D721Med (cell line): Measurements from ENCODE around the gene CAB39.

Source experiments
- DNase-seq: peaks from one replicate; pipeline ENCODE4 v3.0.0; 2011; ENCODE audit warnings: low spot score; ENCODE audit not compliant: insufficient read length
- FAIRE-seq: peaks from 2 replicates; lab custom pipeline; 2011; peaks lifted over from hg19 to GRCh38; lab: Jason Lieb, UNC
- CTCF ChIP-seq: IDR thresholded peaks from 2 replicates; pipeline ENCODE4 v1.5.1; 2012; ENCODE audit warnings: mild to moderate bottlenecking, control low read depth; ENCODE audit not compliant: insufficient read depth; ENCODE audit errors: missing control alignments

Gene CAB39

DNA sequence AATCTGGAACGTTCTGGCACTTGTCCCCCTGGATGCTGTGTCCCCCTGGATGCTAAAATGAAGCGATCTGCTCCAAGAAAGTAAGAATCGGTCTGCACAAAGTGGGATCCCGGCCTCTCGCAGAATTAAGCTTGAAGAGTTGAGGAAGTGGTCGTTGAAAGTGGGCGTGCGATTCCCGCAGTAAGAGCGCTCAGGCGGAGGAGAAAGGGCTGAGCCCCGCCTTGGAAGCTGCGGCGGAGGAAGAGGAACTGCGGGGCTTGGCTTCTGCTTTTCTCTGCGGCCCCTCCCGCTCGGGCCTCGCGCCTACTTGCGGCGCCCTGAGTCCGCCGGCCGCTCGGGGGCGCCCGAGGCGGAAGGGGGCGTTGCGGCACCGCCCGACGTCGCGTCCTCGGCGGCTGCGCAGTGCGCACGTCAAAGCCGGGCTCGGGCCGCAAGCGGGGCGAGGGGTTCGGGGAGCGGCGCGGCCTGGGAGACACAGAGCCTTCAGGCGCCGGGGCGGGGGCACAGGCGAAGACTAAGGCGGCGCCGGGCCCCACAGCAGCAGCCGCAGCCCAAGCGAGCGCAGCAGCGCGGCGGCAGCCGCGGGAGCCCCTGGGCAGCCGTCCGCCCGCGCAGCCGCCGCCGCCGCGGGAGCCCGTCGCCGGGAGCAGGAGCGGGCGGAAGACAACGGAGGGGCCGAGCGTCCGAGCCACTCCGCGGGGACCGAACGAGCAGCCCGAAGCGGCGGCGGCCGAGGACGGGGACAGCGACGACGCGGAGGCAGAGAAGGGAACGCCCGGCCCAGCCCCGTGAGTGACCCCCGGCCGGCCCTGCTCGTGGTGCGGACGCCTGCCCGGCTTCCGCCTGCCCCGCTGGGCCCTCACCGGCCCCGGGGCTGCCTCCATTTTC is at the start of gene CAB39:
CAB39 (plus strand) TSS at position 400 of the 888 bp plus-strand sequence. CDS start 47,160 bp downstream, outside the sequence.
- TF ChIP-seq CTCF, result peak; percentile 70
- DNase-seq (peak; percentile 77), FAIRE-seq (no peak)

- no peak for DNase-seq
- TF ChIP-seq CTCF, result no peak
- FAIRE-seq, result no peak
Observed at GRCh38 chr2:230664128-230664527, 48.5 kb upstream of the CAB39 start.

DNA sequence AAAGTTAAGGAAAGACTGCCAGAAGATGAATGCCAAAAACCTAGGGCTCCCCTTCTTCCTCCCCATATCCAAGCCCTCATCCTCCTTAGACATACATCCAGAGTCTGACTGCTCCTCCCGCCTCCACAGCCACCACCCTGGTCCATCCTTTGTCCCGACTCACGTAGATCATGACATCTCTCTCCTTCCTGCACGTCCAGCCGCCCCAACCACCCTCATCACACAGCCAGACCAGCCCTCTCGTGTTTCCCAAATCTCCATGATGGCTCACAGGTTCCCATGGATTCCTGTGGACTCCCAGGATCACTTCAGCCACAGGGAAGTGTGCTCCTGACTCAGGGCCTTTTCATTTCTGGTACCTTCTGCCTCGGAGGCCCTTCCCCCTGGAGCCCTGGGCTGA is 47.8 kb upstream of the CAB39 start:
- DNase-seq (no peak), FAIRE-seq (no peak)
- TF ChIP-seq CTCF, result no peak

GRCh38 chr2:230665263-230665691 is 47.4 kb upstream of the CAB39 start:
- FAIRE-seq (no peak), DNase-seq (no peak)
- TF ChIP-seq CTCF, result no peak

GRCh38 chr2:230666446-230666845 is 46.2 kb upstream of the CAB39 start:
- FAIRE-seq, result no peak
- no peak for TF ChIP-seq CTCF
- DNase-seq, result no peak

GRCh38 chr2:230666885-230667712 is 45.5 kb upstream of the CAB39 start:
- FAIRE-seq, result no peak
- DNase-seq, result no peak
- no peak for TF ChIP-seq CTCF
